ENCODE results near the gene CDC42EP1. TPM values are rescaled to one million over a fixed set of nuclear protein-coding genes. Genes with fewer than 3 reads are reported as not detected.

The CDC42EP1 gene
- polyA plus RNA-seq, 1 of the 3 experiments (the other 2 are of a cell fraction) = 24.9 TPM

GRCh38 chr22:37557321-37558001 is 2.8 kb upstream of the CDC42EP1 start:
- peaks cover 7 to 10% of the 10 kb centered on the region in 2 experiments; a peak in 2 of 4 replicates for H3K4me1 ChIP-seq (ENCODE audit: control insufficient read depth in 1 of 2, insufficient read depth in 2 of 2, low read depth in 1 of 2, low read length in 1 of 2)
- WGBS (ENCODE audit: low lambda C conversion rate) = 79% methylated on average over 7 of the region's 7 CpGs
- DNase-seq = no peak
- no peaks in the 10 kb centered on the region for H3K9me3 ChIP-seq
- peaks cover 20% of the 10 kb centered on the region for H3K79me2 ChIP-seq (ENCODE audit: insufficient read depth)
- peaks cover 23% of the 10 kb centered on the region for H3F3A ChIP-seq (replicated peaks; ENCODE audit: insufficient read depth)
- TF ChIP-seq GABPA (IDR thresholded peaks at IDR 0.05; ENCODE audit: low read depth) = no peak
- no peak for TF ChIP-seq TEAD4 (IDR thresholded peaks at IDR 0.05; ENCODE audit: borderline replicate concordance, insufficient read depth)
- no peak for TF ChIP-seq IRF3 (IDR thresholded peaks at IDR 0.05; ENCODE audit: low read depth, low read length)
- TF ChIP-seq MAX (IDR thresholded peaks at IDR 0.05; ENCODE audit: low read depth) = no peak
- TF ChIP-seq JUND (IDR thresholded peaks at IDR 0.05) = no peak
- TF ChIP-seq PBX3 (IDR thresholded peaks at IDR 0.05) = no peak
- no peak for TF ChIP-seq RAD21 (IDR thresholded peaks at IDR 0.05; ENCODE audit: low read length)
- TF ChIP-seq RFX5 (IDR thresholded peaks at IDR 0.05; ENCODE audit: low read length) = no peak
- no peak for TF ChIP-seq ZBTB33 (IDR thresholded peaks at IDR 0.05; ENCODE audit: borderline replicate concordance, low read depth)
- no peak for TF ChIP-seq CTCF (IDR thresholded peaks at IDR 0.05)
- no peak for TF ChIP-seq ELF1 (IDR thresholded peaks at IDR 0.05)
- no peak for TF ChIP-seq SMC3 (IDR thresholded peaks at IDR 0.05; ENCODE audit: low read depth, low read length)
- TF ChIP-seq NRF1 (IDR thresholded peaks at IDR 0.05; ENCODE audit: low read depth, low read length) = no peak
- TF ChIP-seq TCF12 (IDR thresholded peaks at IDR 0.05) = no peak
- no peak for TF ChIP-seq FOXJ3 (CRISPR knock-in tag; IDR thresholded peaks at IDR 0.05)
- no peak for TF ChIP-seq MXI1 (IDR thresholded peaks at IDR 0.05; ENCODE audit: low read depth, low read length)
- TF ChIP-seq GATA2 (CRISPR knock-in tag; IDR thresholded peaks at IDR 0.05) = no peak
- no peak for TF ChIP-seq USF2 (IDR thresholded peaks at IDR 0.05; ENCODE audit: borderline replicate concordance, low read depth, low read length)
- no peak for TF ChIP-seq FOSL2 (IDR thresholded peaks at IDR 0.05; ENCODE audit: borderline replicate concordance, low read depth)
- H2AFZ ChIP-seq (ENCODE audit: low read depth) = no peak overlapping the region
- H3K27ac ChIP-seq (ENCODE audit: low read depth in 2 of 2, low read length in 1 of 2) = no peak overlapping the region
- POLR2A ChIA-PET = no interaction called here
- CTCF ChIA-PET = interaction anchor here (1.2 to 20.5 kb wide), 3 partner anchors 10 to 100 kb away, joined by 3 to 647 read pairs (median 45); no protein-coding TSS in a partner anchor
- H4K20me1 ChIP-seq (ENCODE audit: insufficient read depth) = peaks cover 6% of the 10 kb centered on the region
- no peaks in the 10 kb centered on the region for H3K9me2 ChIP-seq
- H3K9ac ChIP-seq = no peak overlapping the region
- no peak overlapping the region for H3K4me2 ChIP-seq
- H3K36me3 ChIP-seq (replicated peaks in 1 of 2; ENCODE audit: control insufficient read depth in 1 of 2, insufficient read depth in 2 of 2, low read length in 1 of 2) = no peaks in the 10 kb centered on the region
- H3K27me3 ChIP-seq (ENCODE audit: insufficient read depth) = no peaks in the 10 kb centered on the region
- H3K4me3 ChIP-seq (ENCODE audit: low read depth in 2 of 2, low read length in 1 of 2) = no peak overlapping the region

Data from SK-N-SH (cell line).